Limb (tissue), 2 donors: Measurements from ENCODE around the gene ZNF428.
"Not testable (repeated sequence)": the region's sequence is repeated elsewhere in the genome, so short reads cannot be mapped to it uniquely, and the experiment has no call there.

Experiments
- DNase-seq, 2 donors: peaks; one replicate each; pipeline ENCODE4 v3.0.0-alpha.2; 2016; ENCODE audit errors: extremely low spot score in 2 of 2

Gene ZNF428

GRCh38 chr19:43594710-43595604 is 24.5 kb downstream of the ZNF428 start:
- peak; percentile 59 to 74 for DNase-seq

- DNase-seq, result no peak
These were observed 25.2 kb downstream of the ZNF428 start for GRCh38 chr19:43594081-43594697.

DNA sequence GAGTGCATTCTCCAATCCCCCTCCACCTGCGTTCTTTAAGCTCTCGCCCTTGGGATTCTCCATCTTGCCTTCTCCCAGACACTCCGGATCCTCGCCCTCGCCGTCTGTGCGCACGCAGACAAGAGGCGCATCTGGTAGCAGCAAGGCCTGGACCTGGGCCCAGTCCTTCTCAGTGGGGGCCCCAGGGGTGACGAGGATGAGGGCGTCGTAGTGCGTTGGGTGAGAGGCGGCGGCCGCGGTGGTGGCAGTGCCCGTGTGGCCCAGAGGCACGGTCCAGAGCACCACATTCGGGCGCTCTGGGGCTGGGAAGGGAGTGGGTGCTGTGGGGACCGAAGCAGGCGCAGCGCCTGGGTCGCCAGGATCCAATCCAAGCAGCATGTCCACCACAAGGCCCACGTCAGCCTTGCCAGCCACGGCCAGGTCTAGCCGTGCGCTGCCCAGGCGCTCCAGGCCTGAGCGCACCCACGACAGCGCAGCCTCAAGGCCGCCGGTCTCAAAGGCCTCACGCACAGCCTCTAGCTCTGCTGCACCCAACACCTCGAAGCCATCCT is 26.6 kb downstream of the ZNF428 start:
- no peak for DNase-seq

- DNase-seq, result no peak
These were observed 27.3 kb downstream of the ZNF428 start for GRCh38 chr19:43591904-43592772.

GRCh38 chr19:43589678-43590077 is 29.8 kb downstream of the ZNF428 start:
- no peak for DNase-seq

- no peak for DNase-seq
These were observed 30.2 kb downstream of the ZNF428 start for GRCh38 chr19:43589277-43589676.

DNA sequence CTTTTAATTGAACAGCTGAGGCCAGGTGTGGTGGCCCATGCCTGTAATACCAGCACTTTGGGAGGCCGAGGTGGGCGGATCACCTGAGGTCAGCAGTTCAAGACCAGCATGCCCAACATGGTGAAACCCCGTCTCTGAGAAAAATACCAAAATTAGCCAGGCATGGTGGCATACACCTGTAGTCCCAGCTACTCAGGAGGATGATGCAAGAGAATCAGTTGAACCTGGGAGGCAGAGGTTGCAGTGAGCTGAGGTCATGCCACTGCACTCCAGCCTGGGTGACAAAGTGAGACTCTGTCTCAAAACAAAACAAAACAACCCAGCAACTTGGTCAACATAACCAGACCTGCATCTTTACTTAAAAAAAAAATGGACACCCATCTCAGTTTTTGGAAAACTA is 32.4 kb downstream of the ZNF428 start:
- not testable (repeated sequence) for DNase-seq

GRCh38 chr19:43586346-43586745 is 33.1 kb downstream of the ZNF428 start:
- DNase-seq, result no peak

GRCh38 chr19:43584484-43584883 is 34.9 kb downstream of the ZNF428 start:
- no peak for DNase-seq

- DNase-seq, result no peak
These were observed 36.9 kb downstream of the ZNF428 start for GRCh38 chr19:43582495-43582894.

- DNase-seq, result no peak
These were observed 38.0 kb downstream of the ZNF428 start for GRCh38 chr19:43581467-43581866.

DNA sequence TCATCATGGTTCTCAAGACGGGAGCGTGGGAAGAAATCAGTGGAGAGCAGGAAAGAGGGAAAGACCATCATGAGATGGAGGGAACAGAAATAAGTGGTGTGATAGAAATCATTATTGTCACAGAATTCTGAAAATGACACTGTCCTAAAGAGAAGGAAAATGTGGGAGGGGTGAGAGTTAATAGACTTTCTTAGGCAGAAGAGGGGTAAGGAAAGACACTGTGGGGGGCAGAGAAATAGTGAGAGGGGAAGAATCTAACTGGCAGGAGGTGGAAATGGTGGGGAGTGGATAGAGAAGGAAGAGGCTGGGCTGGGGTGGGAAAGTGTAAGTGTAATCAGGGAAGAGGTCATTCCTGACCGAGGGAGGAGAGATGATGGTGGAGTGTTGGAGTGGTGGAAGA is 40.6 kb downstream of the ZNF428 start:
- DNase-seq, result no peak

DNA sequence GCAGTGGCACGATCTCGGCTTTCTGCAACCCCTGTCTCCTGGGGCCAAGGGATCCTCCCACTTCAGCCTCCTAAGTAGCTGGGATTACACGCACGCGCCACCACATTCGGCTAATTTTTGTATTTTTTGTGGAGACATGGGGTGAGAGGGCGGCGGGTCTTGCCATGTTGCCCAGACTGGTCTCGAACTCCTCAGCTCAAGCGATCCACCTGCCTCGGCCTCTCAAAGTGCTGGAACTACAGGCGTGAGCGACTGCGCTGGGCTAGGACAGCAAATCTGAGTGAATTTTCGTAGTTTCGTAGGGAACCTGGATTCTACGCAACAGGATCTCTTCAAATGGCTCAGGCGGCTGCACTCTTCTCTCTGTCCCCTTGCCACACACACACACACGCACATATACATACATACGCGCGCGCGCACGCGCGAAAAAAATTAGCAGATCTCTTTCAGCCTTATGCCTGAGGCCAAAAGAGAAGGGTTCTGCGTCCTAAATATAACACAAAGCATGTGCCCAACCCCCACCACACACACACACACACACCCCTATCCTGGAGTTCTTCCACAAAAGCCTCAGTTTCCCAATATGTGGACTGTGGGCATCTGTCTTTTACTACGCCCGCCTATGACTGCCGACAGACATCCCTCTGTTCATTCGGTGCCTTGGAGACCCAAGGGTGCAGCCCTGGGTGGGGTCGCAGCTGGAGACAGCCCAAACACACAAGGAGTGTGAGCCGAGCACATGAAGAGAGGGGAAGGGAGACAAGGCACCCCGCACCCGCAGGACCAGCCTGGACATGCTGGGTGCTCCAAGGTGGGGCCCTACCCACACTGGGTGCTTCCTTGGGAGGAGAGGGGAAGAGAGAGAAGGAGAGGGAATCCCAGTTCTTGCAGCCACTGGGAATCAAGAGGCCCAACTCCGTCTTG is 43.2 kb downstream of the ZNF428 start:
- peak in 1 of 2 donors; percentile 51 for DNase-seq

- peak; percentile 98 to 99 for DNase-seq
These were observed 44.1 kb downstream of the ZNF428 start, which contains the start of the genes PINLYP and XRCC1 for GRCh38 chr19:43575156-43575950. PINLYP (plus strand) TSS chr19:43575801; CDS start chr19:43577192, 1,391 bp downstream. XRCC1 (minus strand) TSS chr19:43575527; CDS start chr19:43575458, 69 bp downstream.

GRCh38 chr19:43574424-43575155 is 44.8 kb downstream of the ZNF428 start:
- no peak for DNase-seq

- DNase-seq, result no peak
These were observed 47.2 kb downstream of the ZNF428 start for GRCh38 chr19:43572171-43572588.

DNA sequence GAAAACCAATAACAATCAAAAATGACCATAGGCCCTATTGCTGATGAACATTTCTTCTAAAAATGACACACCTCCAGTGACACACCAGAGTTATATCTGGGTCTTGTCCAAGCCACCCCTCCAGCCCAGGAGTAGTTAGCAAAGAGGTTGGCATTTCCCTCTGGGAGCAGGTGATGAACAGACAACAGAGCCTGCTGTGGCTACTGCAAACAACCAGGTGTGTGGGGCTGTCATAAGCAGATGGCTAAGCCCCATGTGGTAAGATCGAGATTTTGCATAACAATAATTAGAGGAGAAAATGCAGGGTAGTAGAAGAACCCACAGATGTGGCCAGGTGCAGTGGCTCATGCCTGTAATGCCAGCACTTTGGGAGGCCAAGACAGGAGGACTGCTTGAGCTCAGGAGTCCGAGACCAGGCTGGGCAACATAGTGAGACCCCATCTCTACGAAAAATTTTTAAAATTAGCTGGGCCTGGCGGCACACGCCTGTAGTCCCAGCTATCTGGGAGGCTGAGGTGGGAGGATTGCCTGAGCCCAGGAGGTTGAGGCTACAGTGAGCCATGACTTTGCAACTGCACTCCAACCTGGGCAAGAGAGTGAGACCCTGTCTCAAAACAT is 49.1 kb downstream of the ZNF428 start:
- DNase-seq, result no peak

DNA sequence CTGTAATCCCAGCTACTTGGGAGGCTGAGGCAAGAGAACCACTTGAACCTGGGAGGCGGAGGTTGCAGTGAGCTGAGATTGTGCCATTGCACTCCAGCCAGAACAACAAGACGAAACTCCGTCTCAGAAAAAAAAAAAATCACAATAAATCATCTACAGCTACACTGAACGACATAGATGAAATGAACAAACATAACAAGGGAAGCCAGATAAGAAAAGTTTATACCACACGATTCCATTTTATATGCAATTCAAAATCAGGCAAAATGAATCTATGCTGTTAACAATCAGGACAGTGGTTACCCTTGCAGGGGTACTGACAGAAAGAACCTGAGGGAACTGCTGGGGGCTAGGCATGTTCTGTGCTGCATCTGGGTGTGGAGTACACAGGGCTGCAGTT is 49.8 kb downstream of the ZNF428 start:
- DNase-seq, result no peak
